ENCODE measurements around the gene CHRND. TPM values are rescaled to one million over a fixed set of nuclear protein-coding genes. Genes with fewer than 3 reads are reported as not detected.
"Not testable (repeated sequence)": the region's sequence is repeated elsewhere in the genome, so short reads cannot be mapped to it uniquely, and the experiment has no call there.

Gene CHRND
- total RNA-seq, 1 donor from 2014 or later, result not detected

DNA sequence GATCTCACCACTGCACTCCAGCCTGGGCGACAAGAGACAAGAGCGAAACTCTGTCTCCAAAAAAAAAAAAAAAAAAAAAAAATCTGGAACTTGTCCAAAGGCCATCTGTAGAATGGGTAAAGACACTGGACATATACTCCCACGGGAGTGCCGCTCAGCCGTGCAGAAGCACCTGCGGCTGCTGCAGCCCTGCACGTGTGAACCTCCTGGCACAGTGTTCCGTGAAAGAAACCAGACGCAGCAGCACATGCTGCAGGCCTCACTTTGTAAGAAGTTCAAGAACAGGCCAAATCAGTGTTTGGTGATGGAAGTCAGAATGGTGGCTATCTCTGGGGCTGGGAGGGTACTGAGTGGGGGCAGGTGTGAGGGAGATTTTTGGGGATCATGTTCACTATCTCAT, 6.5 kb downstream of the CHRND start:
- no peak overlapping the region for H3K4me3 ChIP-seq
- H3K9me3 ChIP-seq (replicated peaks), result peaks cover 10% of the 10 kb centered on the region
- peaks cover 24% of the 10 kb centered on the region for H3K27me3 ChIP-seq (ENCODE audit: low read depth)
- intact Hi-C loops (cut with micrococcal nuclease), result no loop called here
- TF ChIP-seq, protein P1, sequence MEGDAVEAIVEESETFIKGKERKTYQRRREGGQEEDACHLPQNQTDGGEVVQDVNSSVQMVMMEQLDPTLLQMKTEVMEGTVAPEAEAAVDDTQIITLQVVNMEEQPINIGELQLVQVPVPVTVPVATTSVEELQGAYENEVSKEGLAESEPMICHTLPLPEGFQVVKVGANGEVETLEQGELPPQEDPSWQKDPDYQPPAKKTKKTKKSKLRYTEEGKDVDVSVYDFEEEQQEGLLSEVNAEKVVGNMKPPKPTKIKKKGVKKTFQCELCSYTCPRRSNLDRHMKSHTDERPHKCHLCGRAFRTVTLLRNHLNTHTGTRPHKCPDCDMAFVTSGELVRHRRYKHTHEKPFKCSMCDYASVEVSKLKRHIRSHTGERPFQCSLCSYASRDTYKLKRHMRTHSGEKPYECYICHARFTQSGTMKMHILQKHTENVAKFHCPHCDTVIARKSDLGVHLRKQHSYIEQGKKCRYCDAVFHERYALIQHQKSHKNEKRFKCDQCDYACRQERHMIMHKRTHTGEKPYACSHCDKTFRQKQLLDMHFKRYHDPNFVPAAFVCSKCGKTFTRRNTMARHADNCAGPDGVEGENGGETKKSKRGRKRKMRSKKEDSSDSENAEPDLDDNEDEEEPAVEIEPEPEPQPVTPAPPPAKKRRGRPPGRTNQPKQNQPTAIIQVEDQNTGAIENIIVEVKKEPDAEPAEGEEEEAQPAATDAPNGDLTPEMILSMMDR (IDR thresholded peaks at IDR 0.05; ENCODE audit: borderline replicate concordance), result no peak
- no peak overlapping the region for H3K27ac ChIP-seq (replicated peaks)
- peak; percentile 26 for DNase-seq
- H3K36me3 ChIP-seq, result no peaks in the 10 kb centered on the region
- peaks cover 9% of the 10 kb centered on the region for H3K4me1 ChIP-seq

DNA sequence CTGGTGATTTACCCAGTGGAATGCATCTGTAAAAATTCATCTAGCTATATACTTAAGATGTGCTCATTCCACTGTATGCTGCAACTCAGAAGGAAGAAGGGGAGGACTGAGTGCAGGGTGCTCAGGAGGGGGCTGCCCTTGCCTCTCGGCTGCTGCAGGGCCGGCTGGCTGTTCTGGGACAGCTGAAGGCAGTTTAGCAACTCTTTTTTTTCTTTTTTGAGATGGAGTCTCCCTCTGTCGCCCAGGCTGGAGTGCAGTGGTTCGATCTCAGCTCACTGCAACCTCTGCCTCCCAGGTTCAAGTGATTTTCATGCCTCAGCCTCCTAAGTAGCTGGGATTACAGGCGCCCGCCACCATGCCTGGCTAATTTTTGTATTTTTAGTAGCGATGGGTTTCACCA, 6.9 kb downstream of the CHRND start:
- H3K27me3 ChIP-seq (ENCODE audit: low read depth), result peaks cover 24% of the 10 kb centered on the region
- H3K4me3 ChIP-seq; H3K36me3 ChIP-seq; intact Hi-C loops (cut with micrococcal nuclease); H3K27ac ChIP-seq (replicated peaks); H3K4me1 ChIP-seq; DNase-seq; H3K9me3 ChIP-seq (replicated peaks): not testable (repeated sequence)

DNA sequence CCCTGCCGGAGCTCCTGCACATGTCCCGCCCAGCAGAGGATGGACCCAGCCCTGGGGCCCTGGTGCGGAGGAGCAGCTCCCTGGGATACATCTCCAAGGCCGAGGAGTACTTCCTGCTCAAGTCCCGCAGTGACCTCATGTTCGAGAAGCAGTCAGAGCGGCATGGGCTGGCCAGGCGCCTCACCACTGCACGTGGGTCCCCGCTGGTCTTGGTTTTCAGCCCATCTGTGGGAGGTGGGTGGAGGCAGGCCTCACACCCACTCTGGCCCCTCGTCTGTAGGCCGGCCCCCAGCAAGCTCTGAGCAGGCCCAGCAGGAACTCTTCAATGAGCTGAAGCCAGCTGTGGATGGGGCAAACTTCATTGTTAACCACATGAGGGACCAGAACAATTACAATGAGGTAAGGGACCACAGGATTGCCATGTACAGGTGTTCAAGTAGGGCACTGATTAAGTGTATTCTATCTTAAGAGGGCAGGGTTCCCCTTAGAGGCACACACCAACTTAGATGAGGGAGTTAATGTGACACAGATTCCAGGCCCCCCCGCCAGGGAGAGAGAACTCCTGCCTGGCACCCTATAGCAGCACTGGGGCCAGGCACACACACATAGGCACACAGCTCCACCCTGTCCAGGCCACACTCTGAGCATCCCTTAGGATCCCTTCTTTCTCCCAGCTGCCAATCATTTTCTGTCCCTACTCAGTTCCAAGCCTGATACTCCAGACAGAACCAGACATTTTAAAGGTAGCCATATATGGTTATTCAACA, 8.2 kb downstream of the CHRND start:
- Histone ChIP-seq H3K9me3 (replicated peaks) (peaks cover 10% of the 10 kb centered on the region), H3K4me1 (peaks cover 9% of the 10 kb centered on the region), H3K27ac (replicated peaks) (no peak overlapping the region), H3K4me3 (no peak overlapping the region), H3K27me3 (ENCODE audit: low read depth) (peaks cover 28% of the 10 kb centered on the region), H3K36me3 (no peaks in the 10 kb centered on the region)
- intact Hi-C loops (cut with micrococcal nuclease), result no loop called here
- TF ChIP-seq, protein P1 (IDR thresholded peaks at IDR 0.05; ENCODE audit: borderline replicate concordance), result no peak
- DNase-seq, result peak; percentile 12

GRCh38 chr2:232534940-232535651, 9.1 kb downstream of the CHRND start:
- intact Hi-C loops (cut with micrococcal nuclease), result no loop called here
- TF ChIP-seq, protein P1 (IDR thresholded peaks at IDR 0.05; ENCODE audit: borderline replicate concordance), result no peak
- H3K27me3 ChIP-seq (ENCODE audit: low read depth), result peaks cover 37% of the 10 kb centered on the region
- no peaks in the 10 kb centered on the region for H3K36me3 ChIP-seq
- DNase-seq, result peak; percentile 11
- peaks cover 10% of the 10 kb centered on the region for H3K9me3 ChIP-seq (replicated peaks)
- H3K4me1 ChIP-seq, result peaks cover 9% of the 10 kb centered on the region
- no peak overlapping the region for H3K27ac ChIP-seq (replicated peaks)
- H3K4me3 ChIP-seq, result no peak overlapping the region

- Histone ChIP-seq H3K4me1 (peaks cover 9% of the 10 kb centered on the region), H3K27ac (replicated peaks) (no peak overlapping the region), H3K27me3 (ENCODE audit: low read depth) (peaks cover 41% of the 10 kb centered on the region), H3K9me3 (replicated peaks) (peaks cover 10% of the 10 kb centered on the region), H3K36me3 (no peaks in the 10 kb centered on the region), H3K4me3 (no peak overlapping the region)
- TF ChIP-seq, protein P1 (IDR thresholded peaks at IDR 0.05; ENCODE audit: borderline replicate concordance), result no peak
- intact Hi-C loops (cut with micrococcal nuclease), result no loop called here
- DNase-seq, result no peak
Observed at GRCh38 chr2:232535761-232536530, 10.0 kb downstream of the CHRND start.

Data from left ventricle myocardium inferior (tissue), 1 donor.